Skeletal muscle tissue (tissue), 4 donors: ENCODE results near the gene PTPRT. TPM values are rescaled to one million over a fixed set of nuclear protein-coding genes. Genes with fewer than 3 reads are reported as not detected.

Experiments used
- H3K27ac ChIP-seq: one replicate; pipeline ENCODE4 v1.7.0; 2013; ENCODE audit warnings: mild to moderate bottlenecking, low read depth, low read length, inconsistent platforms
- H3K27me3 ChIP-seq, 3 donors: one replicate each; pipeline ENCODE4 v1.7.0; 2013; ENCODE audit warnings: low read length in 3 of 3; ENCODE audit not compliant: control insufficient read depth in 3 of 3, insufficient read depth in 3 of 3
- H3K36me3 ChIP-seq, 3 donors: one replicate each; pipeline ENCODE4 v1.7.0; 2013; ENCODE audit warnings: low read length in 3 of 3; ENCODE audit not compliant: control insufficient read depth in 3 of 3, insufficient read depth in 3 of 3
- H3K4me1 ChIP-seq, 3 donors: one replicate each; pipeline ENCODE4 v1.7.0; 2013; ENCODE audit warnings: low read length in 3 of 3, mild to moderate bottlenecking in 3 of 3; ENCODE audit not compliant: control insufficient read depth in 3 of 3, insufficient read depth in 3 of 3
- H3K4me3 ChIP-seq, 3 donors: one replicate each; pipeline ENCODE4 v1.7.0; 2013; ENCODE audit warnings: low read length in 3 of 3
- H3K9ac ChIP-seq, 3 donors: one replicate each; pipeline ENCODE4 v1.7.0; 2013; ENCODE audit warnings: low read length in 3 of 3, mild to moderate bottlenecking in 3 of 3, moderate library complexity in 2 of 3, low read depth in 1 of 3
- H3K9me3 ChIP-seq, 3 donors: one replicate each; pipeline ENCODE4 v1.7.0; 2013; ENCODE audit warnings: low read length in 3 of 3; ENCODE audit not compliant: control insufficient read depth in 3 of 3
- total RNA-seq: library from RNA; depleted of rRNA; stranded (reverse); fragments of >200 nt; gene quantifications from one replicate; pipeline ENCODE4 v1.2.3, GENCODE V29; 2014
- donor health status: Osteomylitis.

PTPRT gene
- total RNA-seq, 1 donor from 2014 or later: 1.0 TPM

DNA sequence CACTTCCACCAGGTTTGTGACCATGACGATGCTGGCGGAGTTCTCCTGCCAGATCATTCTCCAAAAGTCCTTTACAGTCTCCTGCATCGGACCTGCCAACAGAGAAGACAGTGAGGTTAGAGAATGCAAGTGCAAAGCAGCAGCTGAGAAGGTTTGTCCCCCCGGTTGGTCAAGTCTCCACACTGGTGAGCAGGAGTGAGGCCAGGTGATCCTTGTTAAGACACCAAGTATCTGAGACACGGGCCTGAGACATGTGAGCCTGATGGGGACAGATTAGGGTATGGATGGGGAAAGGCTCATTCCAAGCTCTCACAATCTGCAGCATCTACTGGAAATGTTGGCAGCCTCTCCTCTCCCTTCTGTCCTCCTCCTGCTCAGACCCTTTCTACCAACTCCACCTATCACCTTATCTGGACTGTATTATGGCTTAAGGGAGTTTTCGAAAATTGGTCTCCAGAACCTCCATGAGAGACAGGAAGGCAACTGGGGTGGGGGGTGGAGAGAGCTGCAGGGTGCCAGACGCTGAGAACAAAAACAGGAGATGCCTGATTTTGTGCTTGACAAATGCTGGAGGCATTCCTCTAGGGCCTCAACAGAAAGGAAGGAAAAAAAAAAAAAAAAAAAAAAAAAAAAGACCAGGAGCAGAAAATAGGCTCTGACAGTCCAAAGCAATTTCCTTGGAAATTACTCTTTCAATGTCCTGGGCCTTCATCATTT, 1071.1 kb downstream of the PTPRT start:
- no peak overlapping the region for H3K27ac ChIP-seq
- H3K4me1 ChIP-seq: no peaks in the 10 kb centered on the region
- no peaks in the 10 kb centered on the region for H3K36me3 ChIP-seq
- H3K27me3 ChIP-seq: peaks cover 0 to 3% (median 0%) of the 10 kb centered on the region in 3 donors
- H3K4me3 ChIP-seq: no peak overlapping the region
- peaks cover 0 to 2% (median 0%) of the 10 kb centered on the region in 3 donors for H3K9me3 ChIP-seq
- no peak overlapping the region for H3K9ac ChIP-seq

DNA sequence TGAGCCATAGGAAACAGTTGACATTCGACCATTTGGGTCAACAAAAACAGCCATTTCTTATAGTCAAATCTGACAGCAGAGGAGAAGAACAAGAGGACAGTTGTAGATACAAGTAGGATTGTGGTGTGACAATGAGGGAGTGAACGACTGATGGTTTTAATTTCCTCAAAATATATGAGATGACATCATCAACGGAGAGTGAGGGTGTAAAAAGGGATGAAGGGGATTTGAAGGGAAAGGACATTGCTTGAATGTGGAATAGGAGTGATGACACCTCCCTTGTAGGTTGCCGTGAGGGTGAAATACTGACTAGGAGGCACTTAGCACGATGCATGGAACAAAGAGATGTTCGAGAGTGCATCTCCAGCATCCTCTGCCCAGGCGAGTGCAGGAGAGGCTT, 1071.7 kb downstream of the PTPRT start:
- Histone ChIP-seq H3K4me3 (no peak overlapping the region), H3K27ac (no peak overlapping the region), H3K9ac (no peak overlapping the region), H3K9me3 (peaks cover 0 to 2% (median 0%) of the 10 kb centered on the region in 3 donors), H3K4me1 (no peaks in the 10 kb centered on the region), H3K27me3 (peaks cover 0 to 3% (median 0%) of the 10 kb centered on the region in 3 donors), H3K36me3 (no peaks in the 10 kb centered on the region)

DNA sequence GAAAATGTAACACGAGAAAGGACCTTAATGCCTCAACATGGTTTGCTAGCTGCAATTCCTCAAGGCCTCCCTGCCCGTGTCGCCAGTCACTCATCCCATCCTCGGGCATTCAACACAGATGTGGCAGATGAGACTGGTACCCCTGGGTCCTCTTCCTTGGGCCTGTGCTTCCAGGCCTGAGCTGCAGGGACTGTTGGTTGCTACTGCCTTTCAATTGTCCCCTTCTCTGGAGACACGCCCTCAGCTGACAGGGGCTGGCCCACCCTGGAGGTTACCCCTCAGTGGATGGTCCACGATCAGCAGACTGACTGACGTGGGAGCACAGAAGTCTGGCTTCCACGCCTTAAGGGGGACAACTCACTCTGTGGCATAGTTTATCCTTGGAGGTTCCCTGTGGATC, 1076.5 kb downstream of the PTPRT start:
- no peaks in the 10 kb centered on the region for H3K36me3 ChIP-seq
- no peak overlapping the region for H3K27ac ChIP-seq
- H3K9ac ChIP-seq: no peak overlapping the region
- H3K4me3 ChIP-seq: no peak overlapping the region
- peaks cover 0 to 2% (median 0%) of the 10 kb centered on the region in 3 donors for H3K9me3 ChIP-seq
- H3K4me1 ChIP-seq: no peaks in the 10 kb centered on the region
- peaks cover 0 to 3% (median 0%) of the 10 kb centered on the region in 3 donors for H3K27me3 ChIP-seq

DNA sequence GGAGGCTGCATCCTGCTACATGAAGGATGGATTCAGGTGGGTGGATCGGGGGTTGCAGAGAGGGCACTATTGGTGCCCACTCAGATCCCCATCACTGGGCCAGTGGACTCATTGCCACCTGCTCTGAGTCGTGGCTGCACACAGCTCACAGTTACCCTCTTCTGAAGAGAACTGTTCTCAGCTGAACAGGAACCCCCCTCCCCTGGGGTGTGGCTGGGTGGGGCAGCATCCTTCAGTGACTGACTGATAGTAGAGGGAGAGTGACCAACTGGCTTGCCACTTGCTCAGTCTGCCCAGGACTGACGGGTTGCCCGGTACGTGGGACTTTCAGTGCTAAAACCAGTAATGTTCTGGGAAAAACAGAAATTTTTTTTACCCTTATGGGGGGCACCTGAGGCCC, 1077.5 kb downstream of the PTPRT start:
- no peaks in the 10 kb centered on the region for H3K36me3 ChIP-seq
- no peaks in the 10 kb centered on the region for H3K4me1 ChIP-seq
- H3K27me3 ChIP-seq: peaks cover 0 to 3% (median 0%) of the 10 kb centered on the region in 3 donors
- H3K4me3 ChIP-seq: no peak overlapping the region
- H3K9ac ChIP-seq: no peak overlapping the region
- peaks cover 0 to 2% (median 0%) of the 10 kb centered on the region in 3 donors for H3K9me3 ChIP-seq
- no peak overlapping the region for H3K27ac ChIP-seq

DNA sequence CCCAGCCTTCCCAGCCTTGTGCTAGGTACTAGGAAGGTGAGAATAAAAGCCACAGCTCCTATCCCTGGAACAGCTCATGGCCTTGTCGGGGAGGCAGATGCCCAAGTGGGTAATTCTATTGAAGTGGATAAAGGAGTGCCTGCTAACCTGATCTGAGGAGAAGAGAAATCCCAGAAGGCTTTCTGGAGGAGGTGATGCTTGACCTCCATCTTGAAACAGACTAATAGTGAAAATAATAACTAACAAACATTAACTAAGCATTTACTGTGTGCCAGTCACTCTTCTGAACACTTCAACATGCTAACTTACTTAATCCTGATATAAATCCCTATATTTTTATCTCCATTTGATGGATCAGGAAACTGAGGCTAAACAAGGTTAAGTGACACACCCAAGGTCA, 1078.4 kb downstream of the PTPRT start:
- H3K9ac ChIP-seq: no peak overlapping the region
- no peak overlapping the region for H3K4me3 ChIP-seq
- no peaks in the 10 kb centered on the region for H3K36me3 ChIP-seq
- H3K9me3 ChIP-seq: peaks cover 0 to 2% (median 0%) of the 10 kb centered on the region in 3 donors
- no peak overlapping the region for H3K27ac ChIP-seq
- no peaks in the 10 kb centered on the region for H3K4me1 ChIP-seq
- H3K27me3 ChIP-seq: peaks cover 0 to 3% (median 0%) of the 10 kb centered on the region in 3 donors

DNA sequence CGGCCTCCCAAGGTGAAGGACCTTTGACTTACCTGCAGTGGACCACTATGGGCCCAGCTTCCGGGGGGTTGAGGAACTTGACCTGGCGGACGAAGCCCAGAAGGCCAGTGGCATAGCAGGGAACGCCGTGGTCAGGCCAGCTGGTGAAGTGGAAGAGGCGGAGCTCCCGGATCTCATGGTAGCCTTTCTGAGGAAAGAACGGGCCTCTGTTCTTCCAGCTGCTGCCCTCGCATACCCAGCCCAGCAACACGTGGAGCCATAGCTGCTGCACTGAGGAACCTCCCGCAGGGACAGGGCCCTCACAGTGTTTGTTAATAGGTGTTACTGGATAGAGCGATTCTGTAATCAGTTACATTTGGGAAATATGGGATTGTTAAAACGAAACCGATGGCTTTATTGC, 1079.4 kb downstream of the PTPRT start:
- Histone ChIP-seq H3K9me3 (no peaks in the 10 kb centered on the region), H3K36me3 (no peaks in the 10 kb centered on the region), H3K9ac (no peak overlapping the region), H3K27ac (no peak overlapping the region), H3K27me3 (peaks cover 0 to 7% (median 0%) of the 10 kb centered on the region in 3 donors), H3K4me1 (no peaks in the 10 kb centered on the region), H3K4me3 (no peak overlapping the region)

DNA sequence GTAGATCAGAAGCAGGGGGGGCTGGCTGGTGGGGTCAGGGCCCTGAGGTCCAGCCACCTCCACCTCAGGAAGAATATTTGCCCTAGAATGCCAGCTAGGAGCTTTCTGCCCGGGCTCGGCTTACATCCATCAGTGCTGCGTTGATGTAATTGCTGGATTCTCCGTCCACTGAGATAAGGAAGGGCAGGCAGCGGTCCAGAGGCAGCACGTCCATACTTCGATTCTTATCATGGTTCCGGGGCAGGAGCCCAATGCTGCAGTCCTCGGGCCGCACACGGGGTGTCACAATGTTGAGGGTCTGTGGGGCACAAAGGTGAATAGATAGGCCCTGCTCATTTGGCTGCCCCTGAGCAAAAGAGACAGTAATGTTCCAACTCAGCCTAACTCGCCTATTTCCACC, 1087.7 kb downstream of the PTPRT start:
- Histone ChIP-seq H3K4me1 (no peaks in the 10 kb centered on the region), H3K9me3 (no peaks in the 10 kb centered on the region), H3K4me3 (no peak overlapping the region), H3K9ac (no peak overlapping the region), H3K27ac (no peak overlapping the region), H3K36me3 (no peaks in the 10 kb centered on the region), H3K27me3 (peaks cover 0 to 4% (median 0%) of the 10 kb centered on the region in 3 donors)

DNA sequence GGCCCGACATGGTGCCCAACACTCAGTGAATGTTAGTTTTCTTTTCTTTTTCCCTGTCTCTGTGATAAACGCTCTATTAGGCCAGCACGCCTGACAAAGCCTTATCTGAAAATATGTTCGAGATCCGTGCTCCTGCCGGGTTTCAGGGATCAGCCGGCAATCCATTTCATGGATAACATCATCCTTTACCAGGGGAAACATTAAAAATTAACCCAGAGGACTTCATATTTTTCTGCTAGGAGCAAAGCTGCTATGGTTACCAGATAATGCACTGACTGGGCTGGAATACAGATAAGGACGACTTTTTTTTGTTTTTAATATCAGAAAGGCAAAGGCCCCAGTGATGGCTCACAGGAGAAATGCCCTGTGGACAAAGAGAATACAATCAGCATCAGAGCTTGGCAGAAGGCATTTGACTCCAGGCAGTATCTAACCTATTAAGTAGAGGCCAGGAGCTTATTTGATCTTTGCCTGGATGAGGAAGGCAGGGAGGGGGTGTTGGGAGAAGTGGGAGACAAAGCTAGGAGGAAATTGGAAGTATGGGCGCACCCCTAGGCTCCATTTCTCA, 1089.5 kb downstream of the PTPRT start:
- Histone ChIP-seq H3K4me3 (no peak overlapping the region), H3K9ac (no peak overlapping the region), H3K36me3 (no peaks in the 10 kb centered on the region), H3K27me3 (no peaks in the 10 kb centered on the region), H3K27ac (no peak overlapping the region), H3K9me3 (no peaks in the 10 kb centered on the region), H3K4me1 (no peaks in the 10 kb centered on the region)

DNA sequence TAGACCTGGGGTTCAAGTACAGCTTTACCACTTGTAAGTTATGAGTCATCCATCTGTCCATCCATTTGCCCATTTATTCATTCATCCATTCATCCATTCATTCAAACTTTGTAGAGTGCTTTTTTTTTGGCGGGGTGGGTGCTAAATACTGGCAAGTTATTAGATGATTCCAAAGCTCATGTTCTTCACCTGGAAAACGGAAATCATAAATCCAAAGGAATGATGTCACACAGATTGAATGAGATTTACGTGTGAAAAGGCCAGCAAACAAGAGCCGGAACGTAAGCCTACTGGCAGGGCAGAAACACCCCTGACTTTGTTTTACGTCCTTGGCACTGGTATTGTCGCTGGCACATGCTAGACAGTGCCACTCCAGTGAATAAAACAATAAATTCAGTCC, 1090.6 kb downstream of the PTPRT start:
- Histone ChIP-seq H3K4me1 (no peaks in the 10 kb centered on the region), H3K9me3 (no peaks in the 10 kb centered on the region), H3K27ac (no peak overlapping the region), H3K9ac (no peak overlapping the region), H3K36me3 (no peaks in the 10 kb centered on the region), H3K27me3 (no peaks in the 10 kb centered on the region), H3K4me3 (no peak overlapping the region)

DNA sequence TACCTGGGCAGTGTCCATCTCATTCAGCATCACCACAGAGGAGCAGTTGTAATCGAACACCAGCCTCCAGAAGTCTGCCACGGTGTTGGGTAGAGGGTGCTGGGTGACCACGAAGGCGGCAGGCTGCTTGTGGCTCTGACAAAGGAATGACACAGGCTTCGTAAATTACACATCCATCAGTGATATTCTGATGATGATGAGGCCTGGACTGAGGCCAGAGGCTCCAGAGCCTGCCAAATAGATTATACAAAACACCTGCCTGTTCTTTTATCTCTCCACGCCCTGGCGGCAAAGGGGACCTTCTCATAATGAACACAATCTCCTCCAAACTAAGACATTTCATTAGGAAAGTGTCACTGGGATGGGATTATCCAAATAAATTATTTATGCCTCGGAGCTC, 1091.3 kb downstream of the PTPRT start:
- Histone ChIP-seq H3K9ac (no peak overlapping the region), H3K27me3 (no peaks in the 10 kb centered on the region), H3K36me3 (no peaks in the 10 kb centered on the region), H3K4me1 (no peaks in the 10 kb centered on the region), H3K27ac (no peak overlapping the region), H3K4me3 (no peak overlapping the region), H3K9me3 (no peaks in the 10 kb centered on the region)
